HepG2 (cell line): Measurements from ENCODE around the gene AGAP1. TPM values are rescaled to one million over a fixed set of nuclear protein-coding genes. Genes with fewer than 3 reads are reported as not detected.

Experiments used
- ADNP ChIP-seq: sonication (generic); formaldehyde crosslinking; IDR thresholded peaks from 2 replicates; pipeline ENCODE4 v1.4.0; 2020; ENCODE audit warnings: missing genetic modification reagents
- ARNT ChIP-seq: fragments of 450-650 bp; IDR thresholded peaks from 2 replicates; pipeline ENCODE4 v1.6.1; 2017
- BORCS8-MEF2B ChIP-seq: sonication (generic); formaldehyde crosslinking; IDR thresholded peaks from 2 replicates; pipeline ENCODE4 v1.8.0; 2022; ENCODE audit warnings: mild to moderate bottlenecking, missing genetic modification reagents
- HBP1 ChIP-seq: IDR thresholded peaks from 2 replicates; pipeline ENCODE4 v1.6.1; 2016; ENCODE audit warnings: low read depth, control low read depth
- JUNB ChIP-seq: sonication (generic); formaldehyde crosslinking; IDR thresholded peaks from 2 replicates; pipeline ENCODE4 v1.8.0; 2022; ENCODE audit warnings: missing genetic modification reagents, mild to moderate bottlenecking, borderline replicate concordance
- KAT8 ChIP-seq: IDR thresholded peaks from 2 replicates; pipeline ENCODE4 v1.6.1; 2016; ENCODE audit warnings: missing genetic modification reagents, missing compliant biosample characterization
- KDM6A ChIP-seq: IDR thresholded peaks from 2 replicates; pipeline ENCODE4 v1.6.1; 2016; ENCODE audit warnings: low read depth
- MAFK ChIP-seq, 2 experiments: IDR thresholded peaks in 1 of 2; conservative IDR thresholded peaks in 1 of 2; 2 replicates each; pipeline ENCODE4 v1.6.1; 2011; ENCODE audit warnings: improper control_type of control experiment in 2 of 2, low read length in 2 of 2
- MED13 ChIP-seq: sonication (generic); formaldehyde crosslinking; IDR thresholded peaks from 2 replicates; pipeline ENCODE4 v1.5.0; 2020; ENCODE audit warnings: missing genetic modification reagents
- MTA1 ChIP-seq: sonication (generic); formaldehyde crosslinking; IDR thresholded peaks from 2 replicates; pipeline ENCODE4 v1.4.0; 2020; ENCODE audit warnings: missing genetic modification reagents, mild to moderate bottlenecking, borderline replicate concordance
- MXI1 ChIP-seq: IDR thresholded peaks from 3 replicates; pipeline ENCODE4 v1.6.1; 2012; ENCODE audit warnings: low read depth, low read length, inconsistent platforms, borderline replicate concordance
- PATZ1 ChIP-seq: sonication (generic); formaldehyde crosslinking; IDR thresholded peaks from 2 replicates; pipeline ENCODE4 v1.4.0; 2020; ENCODE audit warnings: missing genetic modification reagents
- PHF21A ChIP-seq: sonication (generic); formaldehyde crosslinking; IDR thresholded peaks from 2 replicates; pipeline ENCODE4 v1.5.0; 2020; ENCODE audit warnings: mild to moderate bottlenecking, missing genetic modification reagents
- RBM39 ChIP-seq: fragments of 200-400 bp; formaldehyde crosslinking; IDR thresholded peaks from one replicate; pipeline ENCODE4 v1.6.1; 2018; ENCODE audit warnings: antibody characterized with exemption, mild to moderate bottlenecking, low read depth, low read length; ENCODE audit not compliant: poor library complexity, severe bottlenecking
- RXRB ChIP-seq: IDR thresholded peaks from 2 replicates; pipeline ENCODE4 v1.6.1; 2016; ENCODE audit warnings: borderline replicate concordance, missing genetic modification reagents, missing compliant biosample characterization
- SKI ChIP-seq: fragments of 450-650 bp; IDR thresholded peaks from one replicate; pipeline ENCODE4 v1.6.1; 2018; ENCODE audit warnings: mild to moderate bottlenecking; ENCODE audit not compliant: partially characterized antibody
- TCF12 ChIP-seq, 2 experiments: fragments of 450-650 bp in 1 of 2; sonication (generic) in 1 of 2; formaldehyde crosslinking in 1 of 2; IDR thresholded peaks; 2 replicates each; pipeline versions ENCODE4 v1.6.1 to v1.8.0; 2017 to 2022; ENCODE audit warnings: antibody characterized with exemption in 1 of 2, mild to moderate bottlenecking in 1 of 2, missing genetic modification reagents in 1 of 2, moderate library complexity in 1 of 2
- TRIM22 ChIP-seq: fragments of 450-650 bp; IDR thresholded peaks from 2 replicates; pipeline ENCODE4 v1.6.1; 2017
- ZBTB46 ChIP-seq: sonication (generic); formaldehyde crosslinking; IDR thresholded peaks from 2 replicates; pipeline ENCODE4 v1.4.0; 2020; ENCODE audit warnings: mild to moderate bottlenecking, missing genetic modification reagents, borderline replicate concordance
- ZBTB7B ChIP-seq: sonication (generic); formaldehyde crosslinking; IDR thresholded peaks from 2 replicates; pipeline ENCODE4 v1.4.0; 2020; ENCODE audit warnings: missing genetic modification reagents
- ZFP41 ChIP-seq: sonication (generic); formaldehyde crosslinking; IDR thresholded peaks from 2 replicates; pipeline ENCODE4 v1.4.0; 2020; ENCODE audit warnings: mild to moderate bottlenecking, missing genetic modification reagents, borderline replicate concordance
- ZGPAT ChIP-seq: IDR thresholded peaks from 2 replicates; pipeline ENCODE4 v1.6.1; 2016; ENCODE audit warnings: mild to moderate bottlenecking
- ZNF263 ChIP-seq: sonication (generic); formaldehyde crosslinking; IDR thresholded peaks from 2 replicates; pipeline ENCODE4 v1.4.0; 2020; ENCODE audit warnings: missing genetic modification reagents
- ZNF549 ChIP-seq: sonication (generic); formaldehyde crosslinking; IDR thresholded peaks from 2 replicates; pipeline ENCODE4 v1.5.0; 2020; ENCODE audit warnings: missing genetic modification reagents
- ZNF75D ChIP-seq: sonication (generic); formaldehyde crosslinking; IDR thresholded peaks from 2 replicates; pipeline ENCODE4 v1.8.1; 2023; ENCODE audit warnings: missing genetic modification reagents, mild to moderate bottlenecking, borderline replicate concordance
- polyA plus RNA-seq, 8 experiments: library from polyadenylated mRNA; depleted of rRNA in 3 of 8; stranded (reverse) in 7 of 8; unstranded in 1 of 8; fragments of >200 nt; fragmentation: Illumina TruSeq in 4 of 8; extraction: Trizol in 4 of 8; gene quantifications; 2 replicates each; pipeline versions ENCODE4 v1.2.1 to v1.2.3, GENCODE V29; 2011 to 2016; ENCODE audit warnings: low read depth in 4 of 8, missing spikeins in 1 of 8, mixed read lengths in 1 of 8; ENCODE audit not compliant: insufficient read depth in 1 of 8
- total RNA-seq, 5 experiments: library from RNA; depleted of rRNA; stranded (reverse); fragments of >200 nt; fragmentation: Illumina TruSeq; extraction: Trizol; gene quantifications; 2 replicates each; pipeline ENCODE4 v1.2.3, GENCODE V29; 2016; ENCODE audit warnings: low read depth in 1 of 5

Gene AGAP1
- total and polyA plus RNA-seq, 2 of the 13 experiments (the other 11 are each of a cell fraction or from before 2014, with no cell fraction given): 21.2 to 32.7 TPM

- no peak for TF ChIP-seq TCF12 (IDR thresholded peaks at IDR 0.05)
- TF ChIP-seq TCF12 (CRISPR knock-in tag; IDR thresholded peaks at IDR 0.05): no peak
- TF ChIP-seq MXI1: no peak
- no peak for TF ChIP-seq MED13 (CRISPR knock-in tag)
- no peak for TF ChIP-seq KAT8
- TF ChIP-seq HBP1 (CRISPR knock-in tag): no peak
- no peak for TF ChIP-seq SKI
- TF ChIP-seq KDM6A (CRISPR knock-in tag): no peak
- no peak for TF ChIP-seq RXRB (CRISPR knock-in tag)
- no peak for TF ChIP-seq PHF21A (CRISPR knock-in tag)
- TF ChIP-seq ZBTB7B: no peak
- TF ChIP-seq MAFK (conservative IDR thresholded peaks at IDR 0.05 in 1 of 2, IDR thresholded peaks at IDR 0.05 in 1 of 2; ENCODE audit: low read length in 2 of 2): no peak
- TF ChIP-seq MTA1: no peak
- no peak for TF ChIP-seq ZNF549 (CRISPR knock-in tag)
- no peak for TF ChIP-seq RBM39
- TF ChIP-seq ARNT: no peak
- TF ChIP-seq ZNF75D: no peak
- no peak for TF ChIP-seq JUNB (CRISPR knock-in tag)
- TF ChIP-seq ZFP41 (CRISPR knock-in tag): no peak
- no peak for TF ChIP-seq ADNP
- TF ChIP-seq ZGPAT (CRISPR knock-in tag): 0 out of 2 replicates have a peak, but pooled peaks have one; percentile 31
- TF ChIP-seq BORCS8-MEF2B (CRISPR knock-in tag): no peak
- no peak for TF ChIP-seq ZBTB46
- no peak for TF ChIP-seq TRIM22
- no peak for TF ChIP-seq PATZ1 (CRISPR knock-in tag)
- no peak for TF ChIP-seq ZNF263 (CRISPR knock-in tag)
Observed at GRCh38 chr2:236008857-236009256, 515.0 kb downstream of the AGAP1 start (continued).
